K562 (cell line): ENCODE data around the gene AKAP10. TPM values are rescaled to one million over a fixed set of nuclear protein-coding genes. Genes with fewer than 3 reads are reported as not detected.

ENCODE experiments used
- CHCHD3 ChIP-seq: fragments of 250-450 bp; sonication (Bioruptor Pico); IDR thresholded peaks from 2 replicates; pipeline ENCODE4 v2.1.2; 2022; ENCODE audit warnings: mild to moderate bottlenecking
- FOXJ3 ChIP-seq: sonication (generic); formaldehyde crosslinking; IDR thresholded peaks from 2 replicates; pipeline ENCODE4 v1.4.0; 2020; ENCODE audit warnings: mild to moderate bottlenecking, missing genetic modification reagents
- FUS ChIP-seq: fragments of 200-400 bp; formaldehyde crosslinking; optimal IDR thresholded peaks from 2 replicates; pipeline ENCODE3; 2017; ENCODE audit warnings: low read depth, low read length
- GATAD2B ChIP-seq: fragments of 450-650 bp; IDR thresholded peaks from 2 replicates; pipeline ENCODE4 v1.6.1; 2017; ENCODE audit warnings: mild to moderate bottlenecking, borderline replicate concordance
- KLF1 ChIP-seq: fragments of 450-650 bp; IDR thresholded peaks from 2 replicates; pipeline ENCODE4 v1.6.1; 2016; ENCODE audit warnings: missing genetic modification characterization, missing compliant biosample characterization
- MBD2 ChIP-seq: sonication (generic); IDR thresholded peaks from 2 replicates; pipeline ENCODE4 v1.6.1; 2016; ENCODE audit warnings: low read depth, borderline replicate concordance
- MCM2 ChIP-seq: fragments of 450-650 bp; IDR thresholded peaks from 2 replicates; pipeline ENCODE4 v1.6.1; 2017; ENCODE audit warnings: low read depth, mild to moderate bottlenecking
- NFE2L1 ChIP-seq: fragments of 450-650 bp; IDR thresholded peaks from 2 replicates; pipeline ENCODE4 v1.6.1; 2016; ENCODE audit warnings: missing genetic modification characterization, low read depth, mild to moderate bottlenecking, missing compliant biosample characterization, moderate library complexity, borderline replicate concordance
- TAF7 ChIP-seq: fragments of 450-650 bp; IDR thresholded peaks from 2 replicates; pipeline ENCODE4 v1.6.1; 2016; ENCODE audit warnings: missing genetic modification characterization, missing compliant biosample characterization
- ZNF77 ChIP-seq: fragments of 250-450 bp; sonication (Bioruptor Pico); IDR thresholded peaks from 2 replicates; pipeline ENCODE4 v1.5.0; 2020
- ZZZ3 ChIP-seq: fragments of 450-650 bp; IDR thresholded peaks from 2 replicates; pipeline ENCODE4 v1.6.1; 2016; ENCODE audit warnings: antibody characterized with exemption, mild to moderate bottlenecking, moderate library complexity
- polyA plus RNA-seq, 8 experiments: library from polyadenylated mRNA; depleted of rRNA in 4 of 8; stranded (reverse) in 5 of 8; unstranded in 3 of 8; fragments of >200 nt; fragmentation: Nextera tagmentation in 2 of 8; fragmentation: Illumina TruSeq in 1 of 8; extraction: Ambion mirVana in 2 of 8; extraction: Trizol in 1 of 8; gene quantifications; 2 replicates each; pipeline versions ENCODE4 v1.2.1 to v1.2.3, GENCODE V29; 2011 to 2014; ENCODE audit warnings: inconsistent platforms in 1 of 8, missing spikeins in 1 of 8
- total RNA-seq, 7 experiments: library from RNA; depleted of rRNA in 6 of 7; stranded (reverse); fragments of >200 nt in 6 of 7; fragmentation: Illumina TruSeq in 2 of 7; extraction: Trizol in 2 of 7; gene quantifications; 2 replicates each; pipeline versions ENCODE4 v1.2.1 to v1.2.3, GENCODE V29; 2011 to 2021; ENCODE audit warnings: low replicate concordance in 1 of 7
- TF ChIP-seq, protein P1 (sequence below): sonication (generic); formaldehyde crosslinking; IDR thresholded peaks from 2 replicates; pipeline ENCODE4 v1.8.0; 2022; ENCODE audit warnings: mild to moderate bottlenecking, missing genetic modification reagents
- TF ChIP-seq, protein P2 (sequence below): fragments of 250-450 bp; sonication (Bioruptor Pico); IDR thresholded peaks from 2 replicates; pipeline ENCODE4 v1.5.0; 2022; ENCODE audit warnings: mild to moderate bottlenecking
- TF ChIP-seq, protein P3 (sequence below), 2 experiments: fragments of 450-650 bp in 1 of 2; sonication (generic) in 1 of 2; formaldehyde crosslinking in 1 of 2; IDR thresholded peaks in 1 of 2; conservative IDR thresholded peaks in 1 of 2; 2 replicates each; pipeline versions ENCODE4 v1.6.1 to v1.8.1; 2016 to 2023; ENCODE audit warnings: mild to moderate bottlenecking in 2 of 2, moderate library complexity in 2 of 2, inconsistent platforms in 1 of 2, missing genetic modification reagents in 1 of 2
- TF ChIP-seq, protein P4 (sequence below): fragments of 450-650 bp; IDR thresholded peaks from 2 replicates; pipeline ENCODE4 v1.6.1; 2016; ENCODE audit warnings: missing biosample characterization, missing genetic modification characterization
- TF ChIP-seq, protein P5 (sequence below): fragments of 200-800 bp; sonication (Bioruptor generic); IDR thresholded peaks from 2 replicates; pipeline ENCODE4 v1.6.1; 2016; ENCODE audit warnings: missing genetic modification characterization, missing compliant biosample characterization

AKAP10 gene
- total and polyA plus RNA-seq, 9 of the 15 experiments (the other 6 are each of a cell fraction or from before 2014, with no cell fraction given): 4.0 to 20.3 (median 8.2) TPM

DNA sequence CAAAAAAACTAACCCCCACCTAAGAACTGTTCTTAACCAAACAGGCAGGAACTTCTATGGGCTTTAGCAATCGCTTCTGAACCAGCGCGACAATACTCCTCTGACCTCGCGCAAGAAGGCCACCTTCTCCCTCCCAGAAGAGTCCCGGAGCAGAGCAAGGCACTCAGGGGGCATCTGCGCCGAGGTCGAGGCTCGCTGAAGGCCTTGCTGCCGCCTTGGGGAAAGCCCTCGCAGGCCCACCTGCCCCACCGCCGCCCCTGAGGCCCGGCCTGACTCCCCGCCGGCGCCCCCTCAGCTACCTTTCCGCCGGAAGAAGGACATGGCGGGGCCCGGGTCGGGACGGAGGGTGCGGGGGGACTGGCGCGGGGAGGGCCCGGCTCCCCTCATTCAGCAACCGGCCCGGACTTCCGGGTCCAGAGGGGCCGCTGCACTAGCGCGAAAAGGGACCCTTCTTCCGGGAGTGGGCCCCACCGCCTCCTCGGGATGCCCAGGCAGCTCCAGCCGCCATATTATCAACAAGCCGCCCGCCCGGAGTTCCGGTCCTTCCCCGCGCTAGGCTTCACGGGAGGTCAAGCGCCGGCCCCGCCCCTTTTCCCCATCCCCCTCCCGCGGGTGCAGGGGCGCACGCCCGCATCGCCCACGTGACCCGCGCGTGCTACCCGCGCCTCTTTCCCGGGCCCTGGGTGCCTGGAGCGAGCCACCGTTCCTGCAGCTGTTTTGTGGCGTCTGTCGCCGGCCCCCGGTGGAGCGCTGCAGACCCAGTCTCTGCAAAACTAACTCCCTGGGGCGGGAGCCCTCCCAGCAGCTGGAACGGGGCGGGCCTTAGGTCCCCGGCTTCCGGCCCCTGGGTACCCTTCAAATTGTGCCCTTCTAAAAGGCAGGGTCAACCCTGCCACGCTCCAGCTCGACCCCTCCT, at the start of gene AKAP10 (continued):
- TF ChIP-seq, protein P1, sequence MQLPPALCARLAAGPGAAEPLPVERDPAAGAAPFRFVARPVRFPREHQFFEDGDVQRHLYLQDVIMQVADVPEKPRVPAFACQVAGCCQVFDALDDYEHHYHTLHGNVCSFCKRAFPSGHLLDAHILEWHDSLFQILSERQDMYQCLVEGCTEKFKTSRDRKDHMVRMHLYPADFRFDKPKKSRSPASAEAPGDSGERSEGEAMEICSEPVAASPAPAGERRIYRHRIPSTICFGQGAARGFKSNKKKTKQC (CRISPR knock-in tag): peak; percentile 60
- TF ChIP-seq ZNF77 (CRISPR knock-in tag) (no peak), CHCHD3 (CRISPR knock-in tag) (no peak), FOXJ3 (no peak), GATAD2B (0 out of 2 replicates have a peak, but pooled peaks have one; percentile 37), FUS (no peak), ZZZ3 (no peak), NFE2L1 (tag) (no peak), MBD2 (no peak), MCM2 (no peak), KLF1 (no peak), TAF7 (tag) (no peak)
- TF ChIP-seq, protein P2, sequence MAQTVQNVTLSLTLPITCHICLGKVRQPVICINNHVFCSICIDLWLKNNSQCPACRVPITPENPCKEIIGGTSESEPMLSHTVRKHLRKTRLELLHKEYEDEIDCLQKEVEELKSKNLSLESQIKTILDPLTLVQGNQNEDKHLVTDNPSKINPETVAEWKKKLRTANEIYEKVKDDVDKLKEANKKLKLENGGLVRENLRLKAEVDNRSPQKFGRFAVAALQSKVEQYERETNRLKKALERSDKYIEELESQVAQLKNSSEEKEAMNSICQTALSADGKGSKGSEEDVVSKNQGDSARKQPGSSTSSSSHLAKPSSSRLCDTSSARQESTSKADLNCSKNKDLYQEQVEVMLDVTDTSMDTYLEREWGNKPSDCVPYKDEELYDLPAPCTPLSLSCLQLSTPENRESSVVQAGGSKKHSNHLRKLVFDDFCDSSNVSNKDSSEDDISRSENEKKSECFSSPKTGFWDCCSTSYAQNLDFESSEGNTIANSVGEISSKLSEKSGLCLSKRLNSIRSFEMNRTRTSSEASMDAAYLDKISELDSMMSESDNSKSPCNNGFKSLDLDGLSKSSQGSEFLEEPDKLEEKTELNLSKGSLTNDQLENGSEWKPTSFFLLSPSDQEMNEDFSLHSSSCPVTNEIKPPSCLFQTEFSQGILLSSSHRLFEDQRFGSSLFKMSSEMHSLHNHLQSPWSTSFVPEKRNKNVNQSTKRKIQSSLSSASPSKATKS (CRISPR knock-in tag): no peak
- TF ChIP-seq, protein P3, sequence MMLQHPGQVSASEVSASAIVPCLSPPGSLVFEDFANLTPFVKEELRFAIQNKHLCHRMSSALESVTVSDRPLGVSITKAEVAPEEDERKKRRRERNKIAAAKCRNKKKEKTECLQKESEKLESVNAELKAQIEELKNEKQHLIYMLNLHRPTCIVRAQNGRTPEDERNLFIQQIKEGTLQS (IDR thresholded peaks at IDR 0.05): no peak
- TF ChIP-seq, protein P3 (CRISPR knock-in tag; conservative IDR thresholded peaks at IDR 0.05): no peak
- TF ChIP-seq, protein P4, sequence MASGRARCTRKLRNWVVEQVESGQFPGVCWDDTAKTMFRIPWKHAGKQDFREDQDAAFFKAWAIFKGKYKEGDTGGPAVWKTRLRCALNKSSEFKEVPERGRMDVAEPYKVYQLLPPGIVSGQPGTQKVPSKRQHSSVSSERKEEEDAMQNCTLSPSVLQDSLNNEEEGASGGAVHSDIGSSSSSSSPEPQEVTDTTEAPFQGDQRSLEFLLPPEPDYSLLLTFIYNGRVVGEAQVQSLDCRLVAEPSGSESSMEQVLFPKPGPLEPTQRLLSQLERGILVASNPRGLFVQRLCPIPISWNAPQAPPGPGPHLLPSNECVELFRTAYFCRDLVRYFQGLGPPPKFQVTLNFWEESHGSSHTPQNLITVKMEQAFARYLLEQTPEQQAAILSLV (tag): no peak
- TF ChIP-seq, protein P5, sequence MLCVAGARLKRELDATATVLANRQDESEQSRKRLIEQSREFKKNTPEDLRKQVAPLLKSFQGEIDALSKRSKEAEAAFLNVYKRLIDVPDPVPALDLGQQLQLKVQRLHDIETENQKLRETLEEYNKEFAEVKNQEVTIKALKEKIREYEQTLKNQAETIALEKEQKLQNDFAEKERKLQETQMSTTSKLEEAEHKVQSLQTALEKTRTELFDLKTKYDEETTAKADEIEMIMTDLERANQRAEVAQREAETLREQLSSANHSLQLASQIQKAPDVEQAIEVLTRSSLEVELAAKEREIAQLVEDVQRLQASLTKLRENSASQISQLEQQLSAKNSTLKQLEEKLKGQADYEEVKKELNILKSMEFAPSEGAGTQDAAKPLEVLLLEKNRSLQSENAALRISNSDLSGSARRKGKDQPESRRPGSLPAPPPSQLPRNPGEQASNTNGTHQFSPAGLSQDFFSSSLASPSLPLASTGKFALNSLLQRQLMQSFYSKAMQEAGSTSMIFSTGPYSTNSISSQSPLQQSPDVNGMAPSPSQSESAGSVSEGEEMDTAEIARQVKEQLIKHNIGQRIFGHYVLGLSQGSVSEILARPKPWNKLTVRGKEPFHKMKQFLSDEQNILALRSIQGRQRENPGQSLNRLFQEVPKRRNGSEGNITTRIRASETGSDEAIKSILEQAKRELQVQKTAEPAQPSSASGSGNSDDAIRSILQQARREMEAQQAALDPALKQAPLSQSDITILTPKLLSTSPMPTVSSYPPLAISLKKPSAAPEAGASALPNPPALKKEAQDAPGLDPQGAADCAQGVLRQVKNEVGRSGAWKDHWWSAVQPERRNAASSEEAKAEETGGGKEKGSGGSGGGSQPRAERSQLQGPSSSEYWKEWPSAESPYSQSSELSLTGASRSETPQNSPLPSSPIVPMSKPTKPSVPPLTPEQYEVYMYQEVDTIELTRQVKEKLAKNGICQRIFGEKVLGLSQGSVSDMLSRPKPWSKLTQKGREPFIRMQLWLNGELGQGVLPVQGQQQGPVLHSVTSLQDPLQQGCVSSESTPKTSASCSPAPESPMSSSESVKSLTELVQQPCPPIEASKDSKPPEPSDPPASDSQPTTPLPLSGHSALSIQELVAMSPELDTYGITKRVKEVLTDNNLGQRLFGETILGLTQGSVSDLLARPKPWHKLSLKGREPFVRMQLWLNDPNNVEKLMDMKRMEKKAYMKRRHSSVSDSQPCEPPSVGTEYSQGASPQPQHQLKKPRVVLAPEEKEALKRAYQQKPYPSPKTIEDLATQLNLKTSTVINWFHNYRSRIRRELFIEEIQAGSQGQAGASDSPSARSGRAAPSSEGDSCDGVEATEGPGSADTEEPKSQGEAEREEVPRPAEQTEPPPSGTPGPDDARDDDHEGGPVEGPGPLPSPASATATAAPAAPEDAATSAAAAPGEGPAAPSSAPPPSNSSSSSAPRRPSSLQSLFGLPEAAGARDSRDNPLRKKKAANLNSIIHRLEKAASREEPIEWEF (CRISPR knock-in tag): no peak
